HG03097 (cell line): ENCODE data around the gene IL1RAP.
"Not testable (repeated sequence)": the region's sequence is repeated elsewhere in the genome, so short reads cannot be mapped to it uniquely, and the experiment has no call there.

Source experiments
- ATAC-seq: cut with Tn5 transposase; IDR thresholded peaks from one replicate; pipeline ENCODE4 v1.9.1; 2021; ENCODE audit not compliant: unreplicated experiment, low FRiP score

Gene IL1RAP

GRCh38 chr3:190644035-190644434 is 130.2 kb downstream of the IL1RAP start:
- no peak for ATAC-seq

GRCh38 chr3:190644766-190645165 is 130.9 kb downstream of the IL1RAP start:
- ATAC-seq = no peak

GRCh38 chr3:190645932-190646460 is 132.1 kb downstream of the IL1RAP start:
- no peak for ATAC-seq

- ATAC-seq = no peak
These were observed 133.1 kb downstream of the IL1RAP start for GRCh38 chr3:190646996-190647395.

GRCh38 chr3:190655933-190656332 is 142.0 kb downstream of the IL1RAP start:
- no peak for ATAC-seq

GRCh38 chr3:190658106-190658505 is 144.2 kb downstream of the IL1RAP start:
- no peak for ATAC-seq

- no peak for ATAC-seq
These were observed 152.9 kb downstream of the IL1RAP start for GRCh38 chr3:190666821-190667220.

- no peak for ATAC-seq
These were observed 157.8 kb downstream of the IL1RAP start for GRCh38 chr3:190671658-190672057.

GRCh38 chr3:190673148-190673547 is 159.3 kb downstream of the IL1RAP start:
- ATAC-seq = no peak

- no peak for ATAC-seq
These were observed 162.6 kb downstream of the IL1RAP start for GRCh38 chr3:190676481-190676880.

GRCh38 chr3:190677001-190677400 is 163.1 kb downstream of the IL1RAP start:
- ATAC-seq = no peak

GRCh38 chr3:190677868-190678267 is 164.0 kb downstream of the IL1RAP start:
- not testable (repeated sequence) for ATAC-seq

- ATAC-seq = no peak
These were observed 166.8 kb downstream of the IL1RAP start for GRCh38 chr3:190680691-190681090.

- no peak for ATAC-seq
These were observed 170.9 kb downstream of the IL1RAP start for GRCh38 chr3:190684776-190685175.

- no peak for ATAC-seq
These were observed 172.1 kb downstream of the IL1RAP start for GRCh38 chr3:190686011-190686410.

GRCh38 chr3:190690246-190690645 is 176.4 kb downstream of the IL1RAP start:
- ATAC-seq = no peak

GRCh38 chr3:190692256-190692655 is 178.4 kb downstream of the IL1RAP start:
- no peak for ATAC-seq

GRCh38 chr3:190694335-190695001 is 180.6 kb downstream of the IL1RAP start:
- ATAC-seq = no peak

- ATAC-seq = no peak
These were observed 181.3 kb downstream of the IL1RAP start for GRCh38 chr3:190695225-190695624.

- no peak for ATAC-seq
These were observed 182.1 kb downstream of the IL1RAP start for GRCh38 chr3:190695994-190696393.

- ATAC-seq = no peak
These were observed 183.1 kb downstream of the IL1RAP start for GRCh38 chr3:190696777-190697501.

- ATAC-seq = no peak
These were observed 183.6 kb downstream of the IL1RAP start for GRCh38 chr3:190697502-190697830.
